Mesenchymal stem cell (in vitro differentiated cells and primary cell): Measurements from ENCODE around the gene TRIM46.

Experiments
- DNase-seq: peaks from one replicate; pipeline ENCODE4 v3.0.0-alpha.2; 2013
- H2AFZ ChIP-seq: one replicate; pipeline ENCODE4 v1.6.1; 2013; ENCODE audit warnings: low read depth, mild to moderate bottlenecking, control low read depth, inconsistent platforms, low read length, moderate library complexity
- H2AK5ac ChIP-seq: 2 replicates; pipeline ENCODE4 v1.6.1; 2013; ENCODE audit warnings: low read length, moderate library complexity, mild to moderate bottlenecking, inconsistent platforms; ENCODE audit not compliant: severe bottlenecking
- H2BK120ac ChIP-seq: one replicate; pipeline ENCODE4 v1.6.1; 2013; ENCODE audit warnings: low read depth, mild to moderate bottlenecking, inconsistent platforms, low read length, moderate library complexity
- H2BK12ac ChIP-seq, 2 experiments: one replicate each; pipeline ENCODE4 v1.6.1; 2013; ENCODE audit warnings: inconsistent platforms in 2 of 2, low read length in 2 of 2, mild to moderate bottlenecking in 2 of 2, moderate library complexity in 2 of 2, control low read depth in 1 of 2
- H2BK15ac ChIP-seq: one replicate; pipeline ENCODE4 v1.6.1; 2013; ENCODE audit warnings: mild to moderate bottlenecking, low read depth, inconsistent platforms; ENCODE audit not compliant: poor library complexity, severe bottlenecking
- H2BK5ac ChIP-seq: 2 replicates; pipeline ENCODE4 v1.6.1; 2013; ENCODE audit warnings: low read depth, mild to moderate bottlenecking, low read length, control low read depth, inconsistent platforms; ENCODE audit not compliant: poor library complexity, severe bottlenecking
- H3K14ac ChIP-seq, 2 experiments: one replicate each; pipeline ENCODE4 v1.6.1; 2013; ENCODE audit warnings: inconsistent platforms in 2 of 2, low read length in 2 of 2, control low read depth in 1 of 2, mild to moderate bottlenecking in 1 of 2, moderate library complexity in 1 of 2
- H3K18ac ChIP-seq, 2 experiments: one replicate each; pipeline ENCODE4 v1.6.1; 2013; ENCODE audit warnings: inconsistent platforms in 2 of 2, low read length in 2 of 2, control low read depth in 1 of 2, low read depth in 1 of 2, mild to moderate bottlenecking in 1 of 2
- H3K23ac ChIP-seq, 2 experiments: one replicate each; pipeline ENCODE4 v1.6.1; 2013; ENCODE audit warnings: inconsistent platforms in 2 of 2, low read length in 2 of 2, mild to moderate bottlenecking in 2 of 2, moderate library complexity in 2 of 2, control low read depth in 1 of 2
- H3K27ac ChIP-seq: 2 replicates; pipeline ENCODE4 v1.5.1; 2013; ENCODE audit warnings: mild to moderate bottlenecking, moderate library complexity, low read length, control low read depth, inconsistent platforms; ENCODE audit not compliant: poor library complexity, severe bottlenecking
- H3K27me3 ChIP-seq, 2 experiments: 2 replicates each; pipeline versions ENCODE4 v1.6.1 to v1.7.0; 2013; ENCODE audit warnings: low read length in 2 of 2, mild to moderate bottlenecking in 2 of 2, moderate library complexity in 2 of 2, control low read depth in 1 of 2, inconsistent platforms in 1 of 2; ENCODE audit not compliant: control insufficient read depth in 1 of 2, insufficient read depth in 1 of 2
- H3K36me3 ChIP-seq, 2 experiments: 2 replicates each; pipeline versions ENCODE4 v1.6.1 to v1.7.0; 2013; ENCODE audit warnings: low read length in 2 of 2, control low read depth in 1 of 2, inconsistent platforms in 1 of 2, low read depth in 1 of 2, mild to moderate bottlenecking in 1 of 2; ENCODE audit not compliant: insufficient read depth in 2 of 2, control insufficient read depth in 1 of 2
- H3K4ac ChIP-seq, 2 experiments: one replicate each; pipeline ENCODE4 v1.6.1; 2013; ENCODE audit warnings: inconsistent platforms in 2 of 2, low read length in 2 of 2, mild to moderate bottlenecking in 2 of 2, moderate library complexity in 2 of 2, control low read depth in 1 of 2, low read depth in 1 of 2
- H3K4me1 ChIP-seq: 2 replicates; pipeline ENCODE4 v1.6.1; 2013; ENCODE audit warnings: low read depth, low read length, control low read depth; ENCODE audit not compliant: control insufficient read depth, insufficient read depth
- H3K4me2 ChIP-seq: 2 replicates; pipeline ENCODE4 v1.6.1; 2013; ENCODE audit warnings: low read length, mild to moderate bottlenecking, inconsistent platforms; ENCODE audit not compliant: poor library complexity, severe bottlenecking
- H3K4me3 ChIP-seq, 2 experiments: 2 replicates each; pipeline versions ENCODE4 v1.5.1 to v1.7.0; 2013; ENCODE audit warnings: low read length in 2 of 2, mild to moderate bottlenecking in 2 of 2, control low read depth in 1 of 2, low read depth in 1 of 2; ENCODE audit not compliant: insufficient read depth in 1 of 2
- H3K79me1 ChIP-seq: replicated peaks from 2 replicates; pipeline ENCODE4 v1.6.1; 2013; ENCODE audit warnings: mild to moderate bottlenecking, control low read depth, low read length, inconsistent platforms; ENCODE audit not compliant: poor library complexity, severe bottlenecking
- H3K9ac ChIP-seq: 2 replicates; pipeline ENCODE4 v1.7.0; 2013; ENCODE audit warnings: mild to moderate bottlenecking, low read length, moderate library complexity
- H3K9me3 ChIP-seq: 2 replicates; pipeline ENCODE4 v1.7.0; 2013; ENCODE audit warnings: mild to moderate bottlenecking, low read length; ENCODE audit not compliant: control insufficient read depth
- H4K8ac ChIP-seq: one replicate; pipeline ENCODE4 v1.6.1; 2013; ENCODE audit warnings: inconsistent platforms, mild to moderate bottlenecking, low read length, moderate library complexity
- H4K91ac ChIP-seq: one replicate; pipeline ENCODE4 v1.6.1; 2013; ENCODE audit warnings: mild to moderate bottlenecking, low read length, inconsistent platforms
- WGBS: methylation state at CpG from one replicate; pipeline ENCODE4 v1.1.7; 2013; ENCODE audit warnings: mixed read lengths; 5-methylcytosine and 5-hydroxymethylcytosine counted together

Gene TRIM46

GRCh38 chr1:155131285-155131684, 42.4 kb upstream of the TRIM46 start:
- H2AFZ ChIP-seq = no peak overlapping the region
- H3K4me1 ChIP-seq = peaks cover 44% of the 10 kb centered on the region
- WGBS = 98% methylated on average over 8 of the region's 8 CpGs
- peaks cover 26 to 44% of the 10 kb centered on the region in 2 experiments for H3K27me3 ChIP-seq
- no peak overlapping the region for H3K23ac ChIP-seq
- H3K27ac ChIP-seq = no peak overlapping the region
- H2BK5ac ChIP-seq = no peak overlapping the region
- H2BK15ac ChIP-seq = no peak overlapping the region
- H3K4me2 ChIP-seq = no peak overlapping the region
- DNase-seq = no peak
- no peak overlapping the region for H4K8ac ChIP-seq
- no peak overlapping the region for H3K9ac ChIP-seq
- H3K14ac ChIP-seq = no peak overlapping the region
- no peak overlapping the region for H2AK5ac ChIP-seq
- H2BK120ac ChIP-seq = no peak overlapping the region
- no peaks in the 10 kb centered on the region for H3K9me3 ChIP-seq
- no peak overlapping the region for H2BK12ac ChIP-seq
- no peaks in the 10 kb centered on the region for H3K79me1 ChIP-seq
- H3K4ac ChIP-seq = no peak overlapping the region
- H3K4me3 ChIP-seq = no peak overlapping the region
- peaks cover 0 to 16% of the 10 kb centered on the region in 2 experiments for H3K36me3 ChIP-seq
- no peak overlapping the region for H4K91ac ChIP-seq
- no peak overlapping the region for H3K18ac ChIP-seq

- WGBS = 36% methylated on average over 1 of the region's 2 CpGs
- H3K79me1 ChIP-seq = peaks cover 3% of the 10 kb centered on the region
- H3K4me1 ChIP-seq = peaks cover 42% of the 10 kb centered on the region
- no peak overlapping the region for H3K14ac ChIP-seq
- no peak overlapping the region for H3K9ac ChIP-seq
- no peak overlapping the region for H2AFZ ChIP-seq
- no peak overlapping the region for H3K4me2 ChIP-seq
- peaks cover 0 to 16% of the 10 kb centered on the region in 2 experiments for H3K36me3 ChIP-seq
- H2BK120ac ChIP-seq = no peak overlapping the region
- no peak overlapping the region for H3K23ac ChIP-seq
- H2BK5ac ChIP-seq = no peak overlapping the region
- peak overlapping the region in 1 of 2 experiments; percentile 15 for H2BK12ac ChIP-seq
- H3K9me3 ChIP-seq = no peaks in the 10 kb centered on the region
- H3K4ac ChIP-seq = no peak overlapping the region
- H3K27me3 ChIP-seq = peaks cover 21 to 39% of the 10 kb centered on the region in 2 experiments
- no peak overlapping the region for H3K4me3 ChIP-seq
- no peak overlapping the region for H2BK15ac ChIP-seq
- no peak overlapping the region for H4K8ac ChIP-seq
- no peak overlapping the region for H3K27ac ChIP-seq
- H2AK5ac ChIP-seq = no peak overlapping the region
- no peak overlapping the region for H3K18ac ChIP-seq
- H4K91ac ChIP-seq = no peak overlapping the region
- DNase-seq = no peak
Measured at GRCh38 chr1:155131856-155132255, 41.8 kb upstream of the TRIM46 start.

GRCh38 chr1:155133799-155134281, 39.8 kb upstream of the TRIM46 start:
- H3K27me3 ChIP-seq = peaks cover 2 to 20% of the 10 kb centered on the region in 2 experiments
- H3K14ac ChIP-seq = no peak overlapping the region
- peaks cover 37% of the 10 kb centered on the region for H3K4me1 ChIP-seq
- H3K4me2 ChIP-seq = no peak overlapping the region
- H2BK12ac ChIP-seq = peak overlapping the region in 1 of 2 experiments; percentile 97
- no peak overlapping the region for H3K23ac ChIP-seq
- H2BK5ac ChIP-seq = no peak overlapping the region
- peaks cover 12% of the 10 kb centered on the region for H3K79me1 ChIP-seq
- H2BK120ac ChIP-seq = no peak overlapping the region
- 90% methylated on average over 7 of the region's 7 CpGs for WGBS
- H2AK5ac ChIP-seq = no peak overlapping the region
- H3K27ac ChIP-seq = no peak overlapping the region
- H2AFZ ChIP-seq = no peak overlapping the region
- no peak overlapping the region for H3K4me3 ChIP-seq
- no peak overlapping the region for H2BK15ac ChIP-seq
- H3K9me3 ChIP-seq = no peaks in the 10 kb centered on the region
- no peak overlapping the region for H3K4ac ChIP-seq
- H4K91ac ChIP-seq = no peak overlapping the region
- peak overlapping the region; percentile 98 for H3K9ac ChIP-seq
- no peak overlapping the region for H4K8ac ChIP-seq
- peaks cover 14 to 26% of the 10 kb centered on the region in 2 experiments for H3K36me3 ChIP-seq
- H3K18ac ChIP-seq = no peak overlapping the region
- no peak for DNase-seq

GRCh38 chr1:155134322-155134721, 39.3 kb upstream of the TRIM46 start:
- Histone ChIP-seq H3K36me3 (peaks cover 15 to 26% of the 10 kb centered on the region in 2 experiments), H3K9me3 (no peaks in the 10 kb centered on the region), H3K4me1 (peaks cover 34% of the 10 kb centered on the region), H3K79me1 (peaks cover 12% of the 10 kb centered on the region), H3K27ac (peak overlapping the region; percentile 99), H4K91ac (no peak overlapping the region), H2BK5ac (no peak overlapping the region), H3K4me2 (peak overlapping the region; percentile 81), H3K14ac (peak overlapping the region in 1 of 2 experiments; percentile 46), H2BK15ac (no peak overlapping the region), H4K8ac (no peak overlapping the region), H3K9ac (peak overlapping the region; percentile 98), H3K4ac (peak overlapping the region; percentile 17 to 80), H2AFZ (no peak overlapping the region), H2BK120ac (no peak overlapping the region), H3K27me3 (peaks cover 0 to 15% of the 10 kb centered on the region in 2 experiments), H2AK5ac (peak overlapping the region; percentile 55), H3K4me3 (peak overlapping the region in 1 of 2 experiments; percentile 95), H2BK12ac (peak overlapping the region; percentile 35 to 97), H3K23ac (peak overlapping the region in 1 of 2 experiments; percentile 34), H3K18ac (peak overlapping the region in 1 of 2 experiments; percentile 55)
- DNase-seq = no peak
- WGBS = 77% methylated on average over 1 of the region's 1 CpG
